Measurements from ENCODE around the gene FMNL3.

FMNL3 gene

DNA sequence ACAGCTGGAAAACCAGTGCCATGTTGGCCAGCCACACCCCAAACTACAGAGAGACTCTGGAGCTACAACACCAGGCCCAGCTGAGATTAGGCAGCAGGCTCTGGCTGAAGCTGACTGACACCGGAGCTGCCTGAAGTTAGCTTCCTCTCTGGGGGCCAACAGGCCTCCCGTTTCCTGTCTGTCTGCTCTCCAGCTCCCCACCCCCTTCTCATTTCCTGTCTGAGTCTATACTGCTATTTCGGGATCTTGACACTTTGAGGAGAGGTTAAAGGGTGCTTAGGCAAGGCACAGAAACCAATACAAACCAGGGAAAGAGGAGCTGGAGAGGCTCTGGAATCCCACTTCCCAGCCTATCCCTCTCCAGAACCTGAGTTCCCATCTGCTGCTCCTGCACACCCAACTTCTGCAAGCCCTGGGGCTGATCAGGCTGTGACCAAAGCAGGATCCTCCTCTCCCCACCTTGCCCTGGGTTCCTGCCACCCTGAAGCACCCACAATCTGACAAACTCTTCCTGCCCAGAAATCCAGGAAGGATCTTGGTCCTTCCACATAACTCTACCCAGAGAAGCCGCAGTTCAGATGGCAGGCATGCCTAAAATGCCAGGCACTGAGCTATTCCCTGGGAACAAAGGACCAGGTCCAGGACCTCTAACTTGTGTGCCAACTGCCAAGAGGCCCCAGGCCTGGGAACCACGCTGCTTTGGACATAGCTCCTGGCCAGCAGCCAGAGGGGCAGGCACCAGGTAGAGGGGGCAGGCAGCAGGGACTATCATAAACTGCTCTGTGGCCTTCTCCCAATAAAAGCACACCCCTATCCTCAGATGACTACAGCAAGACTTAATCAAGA lies 44.0 kb downstream of the FMNL3 start:
- Histone ChIP-seq H3K9me3 (ENCODE audit: control insufficient read depth, insufficient read depth, low read depth, low read length) (no peaks in the 10 kb centered on the region), H3K27me3 (ENCODE audit: control insufficient read depth, insufficient read depth, low read length) (no peaks in the 10 kb centered on the region), H3K4me3 (ENCODE audit: low read depth, low read length) (no peak overlapping the region), H3K36me3 (ENCODE audit: control insufficient read depth, insufficient read depth, low read length) (peaks cover 33% of the 10 kb centered on the region), H3K27ac (ENCODE audit: low read depth, low read length) (peak overlapping the region; percentile 63; the same call in 1 of the 2 replicates), H3K4me1 (ENCODE audit: control insufficient read depth, insufficient read depth, low read length) (peaks cover 26% of the 10 kb centered on the region), H3K9ac (ENCODE audit: low read length) (peak overlapping the region; percentile 52)

DNA sequence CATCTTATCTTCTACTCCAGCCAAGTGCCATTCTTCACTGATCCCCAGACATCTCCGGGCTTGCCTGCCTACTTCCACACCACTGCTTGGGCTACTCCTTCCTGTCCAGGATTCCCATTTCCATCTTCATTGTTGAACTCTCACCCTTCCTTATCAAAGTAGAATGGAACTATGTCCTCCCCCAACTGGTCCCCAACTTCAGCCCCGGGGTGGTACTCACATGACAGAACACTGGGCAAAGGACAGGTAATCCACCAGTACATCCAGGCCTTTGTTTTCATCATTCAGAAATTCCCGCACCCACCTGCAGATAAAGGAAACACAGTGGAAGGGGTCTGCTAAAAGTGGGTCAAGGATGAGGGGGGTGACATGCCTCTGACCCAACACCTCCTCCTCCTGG lies 45.5 kb downstream of the FMNL3 start:
- Histone ChIP-seq H3K27ac (ENCODE audit: low read depth, low read length) (no peak overlapping the region), H3K9ac (ENCODE audit: low read length) (no peak overlapping the region), H3K36me3 (ENCODE audit: control insufficient read depth, insufficient read depth, low read length) (peaks cover 48% of the 10 kb centered on the region), H3K9me3 (ENCODE audit: control insufficient read depth, insufficient read depth, low read depth, low read length) (no peaks in the 10 kb centered on the region), H3K4me3 (ENCODE audit: low read depth, low read length) (no peak overlapping the region), H3K27me3 (ENCODE audit: control insufficient read depth, insufficient read depth, low read length) (no peaks in the 10 kb centered on the region), H3K4me1 (ENCODE audit: control insufficient read depth, insufficient read depth, low read length) (peaks cover 26% of the 10 kb centered on the region)

DNA sequence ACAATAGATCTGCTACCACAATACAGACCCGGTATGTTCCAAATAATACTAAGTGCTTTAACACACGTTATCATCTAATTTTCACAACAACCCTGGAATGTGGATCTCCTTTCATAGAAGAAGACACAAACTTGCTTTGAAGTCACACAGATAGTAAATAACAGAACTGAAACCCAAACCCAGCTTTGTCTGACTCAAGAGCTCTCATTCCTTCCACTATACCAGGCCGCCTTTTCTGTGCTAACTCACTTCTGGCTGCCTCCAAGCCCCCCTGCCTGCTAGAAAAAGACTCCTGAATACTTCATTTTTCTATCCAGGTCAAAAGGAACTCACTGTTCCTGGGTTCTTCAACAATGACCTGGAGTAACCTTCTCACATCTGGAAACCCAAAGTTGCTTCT lies 46.0 kb downstream of the FMNL3 start:
- Histone ChIP-seq H3K4me1 (ENCODE audit: control insufficient read depth, insufficient read depth, low read length) (peaks cover 26% of the 10 kb centered on the region), H3K4me3 (ENCODE audit: low read depth, low read length) (no peak overlapping the region), H3K36me3 (ENCODE audit: control insufficient read depth, insufficient read depth, low read length) (peaks cover 54% of the 10 kb centered on the region), H3K9ac (ENCODE audit: low read length) (no peak overlapping the region), H3K9me3 (ENCODE audit: control insufficient read depth, insufficient read depth, low read depth, low read length) (no peaks in the 10 kb centered on the region), H3K27me3 (ENCODE audit: control insufficient read depth, insufficient read depth, low read length) (no peaks in the 10 kb centered on the region), H3K27ac (ENCODE audit: low read depth, low read length) (no peak overlapping the region)

DNA sequence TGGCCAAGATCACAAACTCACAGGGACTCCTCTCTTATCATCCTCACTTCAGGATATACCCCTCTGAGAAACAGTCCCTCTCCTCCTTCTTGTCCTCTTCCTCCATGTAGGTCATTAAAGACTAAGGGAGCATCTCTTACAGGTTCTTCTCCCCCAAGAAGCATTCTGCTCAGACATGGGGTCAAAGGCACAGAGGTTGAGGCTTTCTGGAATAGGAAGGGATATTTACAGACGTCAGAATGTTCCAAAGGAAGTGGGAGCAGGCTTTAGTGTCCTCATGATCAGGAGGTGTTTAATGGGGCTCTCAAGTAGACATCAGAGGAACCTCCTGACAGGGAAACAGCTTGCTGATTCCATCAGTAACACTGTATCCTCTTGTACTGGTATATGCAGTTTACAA lies 47.5 kb downstream of the FMNL3 start:
- Histone ChIP-seq H3K4me3 (ENCODE audit: low read depth, low read length) (no peak overlapping the region), H3K9me3 (ENCODE audit: control insufficient read depth, insufficient read depth, low read depth, low read length) (no peaks in the 10 kb centered on the region), H3K4me1 (ENCODE audit: control insufficient read depth, insufficient read depth, low read length) (peaks cover 23% of the 10 kb centered on the region), H3K27me3 (ENCODE audit: control insufficient read depth, insufficient read depth, low read length) (no peaks in the 10 kb centered on the region), H3K36me3 (ENCODE audit: control insufficient read depth, insufficient read depth, low read length) (peaks cover 62% of the 10 kb centered on the region), H3K27ac (ENCODE audit: low read depth, low read length) (no peak overlapping the region), H3K9ac (ENCODE audit: low read length) (no peak overlapping the region)

DNA sequence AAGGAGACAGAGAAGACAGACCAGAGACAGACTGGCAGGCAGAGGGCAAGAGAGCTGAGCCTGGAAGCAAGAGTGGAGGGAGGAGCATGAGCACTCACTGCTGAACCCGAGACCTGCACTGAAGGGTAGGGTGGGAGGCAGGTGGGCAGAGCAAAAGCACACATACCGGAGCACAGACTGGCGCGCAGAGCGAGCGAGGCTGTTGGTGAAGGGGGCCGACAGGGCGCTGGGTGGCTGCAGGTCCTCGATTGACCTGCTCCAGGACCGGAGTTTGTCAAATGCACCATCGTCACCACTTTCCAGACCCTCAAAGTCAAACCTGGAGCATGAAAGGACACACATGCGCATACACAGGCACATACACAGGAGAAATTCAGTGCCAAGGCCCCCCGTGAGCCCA lies 48.9 kb downstream of the FMNL3 start:
- Histone ChIP-seq H3K9me3 (ENCODE audit: control insufficient read depth, insufficient read depth, low read depth, low read length) (no peaks in the 10 kb centered on the region), H3K27ac (ENCODE audit: low read depth, low read length) (no peak overlapping the region), H3K4me3 (ENCODE audit: low read depth, low read length) (no peak overlapping the region), H3K4me1 (ENCODE audit: control insufficient read depth, insufficient read depth, low read length) (peaks cover 11% of the 10 kb centered on the region), H3K36me3 (ENCODE audit: control insufficient read depth, insufficient read depth, low read length) (peaks cover 77% of the 10 kb centered on the region), H3K27me3 (ENCODE audit: control insufficient read depth, insufficient read depth, low read length) (no peaks in the 10 kb centered on the region), H3K9ac (ENCODE audit: low read length) (no peak overlapping the region)

DNA sequence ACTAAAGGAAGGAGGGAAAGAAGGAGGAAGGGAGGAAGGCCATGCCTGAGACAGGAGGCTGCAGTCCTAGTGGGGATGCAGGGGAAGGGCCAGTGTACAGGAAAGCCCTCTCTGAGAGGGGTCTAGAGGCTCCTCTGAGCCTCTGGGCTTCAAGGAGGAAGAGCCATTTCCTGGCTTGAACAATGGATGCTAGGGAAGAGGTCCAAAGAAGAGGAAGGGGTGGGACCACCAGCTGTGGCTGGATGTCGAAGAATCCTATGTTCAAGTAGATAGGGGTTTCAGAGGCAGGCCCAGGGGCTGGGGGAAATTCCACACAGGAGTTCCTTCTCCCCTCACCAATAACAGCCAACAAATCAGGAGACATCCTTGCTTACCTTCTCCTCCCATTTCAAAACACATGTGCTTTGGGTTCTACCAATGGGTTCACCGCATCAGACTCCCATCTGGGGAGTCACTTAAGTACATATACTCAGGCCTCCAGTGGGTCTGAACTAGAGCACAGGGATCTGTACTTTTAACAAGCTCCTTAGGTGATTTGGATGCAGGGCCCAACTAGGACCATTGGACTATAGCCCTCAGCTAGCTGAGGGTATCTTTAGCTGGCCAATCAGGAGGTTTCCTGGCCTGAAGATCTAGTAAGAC lies 51.5 kb downstream of the FMNL3 start:
- Histone ChIP-seq H3K36me3 (ENCODE audit: control insufficient read depth, insufficient read depth, low read length) (peaks cover 77% of the 10 kb centered on the region), H3K27me3 (ENCODE audit: control insufficient read depth, insufficient read depth, low read length) (no peaks in the 10 kb centered on the region), H3K9me3 (ENCODE audit: control insufficient read depth, insufficient read depth, low read depth, low read length) (no peaks in the 10 kb centered on the region), H3K4me1 (ENCODE audit: control insufficient read depth, insufficient read depth, low read length) (no peaks in the 10 kb centered on the region; the same call in 1 of the 2 replicates), H3K9ac (ENCODE audit: low read length) (no peak overlapping the region), H3K4me3 (ENCODE audit: low read depth, low read length) (no peak overlapping the region), H3K27ac (ENCODE audit: low read depth, low read length) (no peak overlapping the region)

DNA sequence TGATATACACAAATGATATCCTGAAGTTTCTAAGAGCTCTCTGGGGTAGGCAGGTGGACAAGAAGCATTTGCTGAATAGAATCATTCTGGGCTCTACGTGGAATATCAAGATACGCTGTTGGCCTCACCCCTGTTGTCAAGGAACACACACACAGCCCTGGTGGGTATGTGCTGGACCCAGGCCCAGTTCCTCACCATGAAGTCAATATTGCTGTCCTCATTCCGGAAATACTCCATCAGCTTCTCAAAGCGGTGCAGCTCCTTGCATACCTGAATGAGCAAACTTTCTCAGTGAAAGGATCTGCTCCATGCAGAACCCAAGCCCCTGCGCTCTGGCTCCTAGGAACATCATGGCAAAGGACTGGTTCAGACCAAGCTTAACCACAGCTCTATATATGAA lies 52.5 kb downstream of the FMNL3 start:
- H3K9ac ChIP-seq (ENCODE audit: low read length): no peak overlapping the region
- H3K27me3 ChIP-seq (ENCODE audit: control insufficient read depth, insufficient read depth, low read length): no peaks in the 10 kb centered on the region
- H3K4me3 ChIP-seq (ENCODE audit: low read depth, low read length): no peak overlapping the region
- peaks cover 79% of the 10 kb centered on the region for H3K36me3 ChIP-seq (ENCODE audit: control insufficient read depth, insufficient read depth, low read length)
- H3K27ac ChIP-seq (ENCODE audit: low read depth, low read length): no peak overlapping the region
- H3K9me3 ChIP-seq (ENCODE audit: control insufficient read depth, insufficient read depth, low read depth, low read length): no peaks in the 10 kb centered on the region
- no peaks in the 10 kb centered on the region; the same call in 1 of the 2 replicates for H3K4me1 ChIP-seq (ENCODE audit: control insufficient read depth, insufficient read depth, low read length)

DNA sequence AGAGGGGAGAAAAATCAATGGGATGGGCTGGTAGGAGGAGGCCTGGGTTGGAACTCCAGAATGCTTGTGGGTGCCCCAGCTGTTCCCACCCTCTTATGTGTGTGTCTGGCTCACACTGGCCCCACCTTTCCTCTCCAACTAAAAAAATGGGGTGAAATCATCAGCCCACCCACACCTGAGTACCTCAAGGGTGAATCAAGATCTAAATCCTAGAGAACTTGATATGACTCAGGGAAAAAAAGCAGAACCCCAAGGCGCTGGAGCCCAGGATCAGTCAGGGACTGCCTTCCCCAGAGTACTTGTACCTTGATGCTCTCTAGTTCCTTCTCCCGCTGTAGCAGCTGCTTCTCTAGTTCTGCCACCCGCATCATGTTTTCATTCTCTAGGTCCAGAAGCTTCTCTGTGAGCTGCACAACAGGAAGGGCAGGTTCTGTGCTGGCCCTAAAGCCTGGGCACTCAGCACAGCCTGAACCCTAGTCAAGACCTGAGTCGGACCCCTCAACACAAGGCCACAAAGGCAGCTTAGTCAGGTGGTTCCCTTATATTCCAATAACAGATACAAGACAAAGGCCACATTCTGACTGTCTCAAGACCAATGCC lies 54.2 kb downstream of the FMNL3 start:
- Histone ChIP-seq H3K27ac (ENCODE audit: low read depth, low read length) (no peak overlapping the region), H3K27me3 (ENCODE audit: control insufficient read depth, insufficient read depth, low read length) (no peaks in the 10 kb centered on the region), H3K9ac (ENCODE audit: low read length) (no peak overlapping the region), H3K9me3 (ENCODE audit: control insufficient read depth, insufficient read depth, low read depth, low read length) (no peaks in the 10 kb centered on the region), H3K36me3 (ENCODE audit: control insufficient read depth, insufficient read depth, low read length) (peaks cover 84% of the 10 kb centered on the region), H3K4me1 (ENCODE audit: control insufficient read depth, insufficient read depth, low read length) (no peaks in the 10 kb centered on the region; the same call in 1 of the 2 replicates), H3K4me3 (ENCODE audit: low read depth, low read length) (no peak overlapping the region)

DNA sequence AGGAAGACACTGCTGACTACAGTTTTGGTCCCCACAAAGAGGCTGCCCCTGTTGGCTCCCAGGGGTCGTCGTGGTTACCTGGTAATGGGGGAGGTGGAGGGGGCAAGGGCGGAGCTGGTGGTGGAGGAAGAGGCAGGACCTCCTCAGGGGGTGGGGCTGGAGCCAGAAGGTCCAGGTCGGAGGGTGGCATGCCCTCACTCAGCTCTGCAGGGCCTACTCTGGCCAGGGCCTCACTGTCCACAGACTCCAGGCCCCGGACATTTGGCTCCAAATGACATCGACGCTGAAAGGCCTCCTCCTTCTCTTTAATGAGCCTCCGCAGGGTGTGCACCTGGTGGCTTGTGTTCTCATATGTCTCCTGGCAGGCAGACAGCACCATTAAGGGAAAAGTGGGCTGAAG lies 55.4 kb downstream of the FMNL3 start:
- H3K36me3 ChIP-seq (ENCODE audit: control insufficient read depth, insufficient read depth, low read length): peaks cover 82% of the 10 kb centered on the region
- peaks cover 5% of the 10 kb centered on the region for H3K4me1 ChIP-seq (ENCODE audit: control insufficient read depth, insufficient read depth, low read length)
- H3K4me3 ChIP-seq (ENCODE audit: low read depth, low read length): no peak overlapping the region
- no peak overlapping the region for H3K27ac ChIP-seq (ENCODE audit: low read depth, low read length)
- H3K27me3 ChIP-seq (ENCODE audit: control insufficient read depth, insufficient read depth, low read length): no peaks in the 10 kb centered on the region
- H3K9ac ChIP-seq (ENCODE audit: low read length): no peak overlapping the region
- no peaks in the 10 kb centered on the region for H3K9me3 ChIP-seq (ENCODE audit: control insufficient read depth, insufficient read depth, low read depth, low read length)

DNA sequence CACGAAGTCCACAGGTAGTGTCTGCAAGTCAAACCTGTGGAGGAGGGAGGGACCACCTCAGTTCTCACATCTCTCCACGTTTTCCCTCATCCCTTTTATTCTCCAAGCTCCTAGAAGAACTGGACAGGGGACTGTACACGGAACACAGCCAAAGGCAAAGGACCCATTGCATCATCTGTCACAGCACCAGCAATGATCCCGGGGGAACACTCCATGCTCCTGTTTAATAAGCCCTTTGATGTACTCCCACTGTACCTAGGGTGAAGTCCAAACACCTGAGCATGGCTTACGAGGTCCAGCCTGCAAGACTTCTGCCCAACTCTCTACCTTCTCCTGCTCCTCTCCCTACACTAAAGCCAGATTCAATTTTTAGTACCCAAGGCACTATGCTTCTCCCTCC lies 57.3 kb downstream of the FMNL3 start:
- Histone ChIP-seq H3K27me3 (ENCODE audit: control insufficient read depth, insufficient read depth, low read length) (no peaks in the 10 kb centered on the region), H3K36me3 (ENCODE audit: control insufficient read depth, insufficient read depth, low read length) (peaks cover 86% of the 10 kb centered on the region), H3K9me3 (ENCODE audit: control insufficient read depth, insufficient read depth, low read depth, low read length) (no peaks in the 10 kb centered on the region), H3K9ac (ENCODE audit: low read length) (no peak overlapping the region), H3K4me3 (ENCODE audit: low read depth, low read length) (no peak overlapping the region), H3K27ac (ENCODE audit: low read depth, low read length) (no peak overlapping the region), H3K4me1 (ENCODE audit: control insufficient read depth, insufficient read depth, low read length) (peaks cover 5% of the 10 kb centered on the region)

DNA sequence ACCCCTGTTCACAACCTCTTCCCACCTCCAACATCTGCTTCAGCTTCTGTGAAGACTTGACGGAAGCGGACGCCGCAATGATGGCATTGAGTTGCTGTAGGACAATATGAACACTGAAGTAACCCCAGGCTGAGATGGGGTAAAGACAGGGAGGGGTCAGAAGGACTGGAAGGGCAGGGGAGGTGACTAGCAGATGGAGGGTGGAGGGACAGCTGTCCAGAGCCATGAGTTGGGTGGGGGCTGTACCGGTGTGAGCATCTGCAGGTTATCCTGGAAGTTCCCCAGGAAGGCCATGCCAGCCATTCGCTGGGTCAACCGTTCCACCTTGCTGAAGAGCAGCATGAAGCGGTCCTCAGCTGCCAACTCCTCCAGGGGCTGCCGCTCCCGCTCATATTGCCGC lies 57.8 kb downstream of the FMNL3 start:
- Histone ChIP-seq H3K4me3 (ENCODE audit: low read depth, low read length) (no peak overlapping the region), H3K36me3 (ENCODE audit: control insufficient read depth, insufficient read depth, low read length) (peaks cover 84% of the 10 kb centered on the region), H3K27me3 (ENCODE audit: control insufficient read depth, insufficient read depth, low read length) (no peaks in the 10 kb centered on the region), H3K9me3 (ENCODE audit: control insufficient read depth, insufficient read depth, low read depth, low read length) (no peaks in the 10 kb centered on the region), H3K4me1 (ENCODE audit: control insufficient read depth, insufficient read depth, low read length) (peaks cover 5% of the 10 kb centered on the region), H3K27ac (ENCODE audit: low read depth, low read length) (no peak overlapping the region), H3K9ac (ENCODE audit: low read length) (no peak overlapping the region)

Measured in HUES6 (cell line).